ENCODE results near the gene DLG2.

The DLG2 gene

GRCh38 chr11:84981301-84981700 lies 645.8 kb downstream of the DLG2 start:
- no peak for DNase-seq (ENCODE audit: low read depth)
- TF ChIP-seq CTCF (IDR thresholded peaks at IDR 0.05; ENCODE audit: control insufficient read depth, extremely low read depth, insufficient read depth) = no peak
- no peak overlapping the region for H3K4me3 ChIP-seq (ENCODE audit: low read depth, low read length)

GRCh38 chr11:84969103-84969502 lies 658.0 kb downstream of the DLG2 start:
- H3K4me3 ChIP-seq (ENCODE audit: low read depth, low read length) = no peak overlapping the region
- no peak for TF ChIP-seq CTCF (IDR thresholded peaks at IDR 0.05; ENCODE audit: control insufficient read depth, extremely low read depth, insufficient read depth)
- no peak for DNase-seq (ENCODE audit: low read depth)

GRCh38 chr11:84965484-84965883 lies 661.7 kb downstream of the DLG2 start:
- no peak overlapping the region for H3K4me3 ChIP-seq (ENCODE audit: low read depth, low read length)
- DNase-seq (ENCODE audit: low read depth) = no peak
- TF ChIP-seq CTCF (IDR thresholded peaks at IDR 0.05; ENCODE audit: control insufficient read depth, extremely low read depth, insufficient read depth) = no peak

GRCh38 chr11:84963240-84963639 lies 663.9 kb downstream of the DLG2 start:
- no peak for TF ChIP-seq CTCF (IDR thresholded peaks at IDR 0.05; ENCODE audit: control insufficient read depth, extremely low read depth, insufficient read depth)
- no peak for DNase-seq (ENCODE audit: low read depth)
- no peak overlapping the region for H3K4me3 ChIP-seq (ENCODE audit: low read depth, low read length)

- DNase-seq (ENCODE audit: low read depth) = no peak
- no peak for TF ChIP-seq CTCF (IDR thresholded peaks at IDR 0.05; ENCODE audit: control insufficient read depth, extremely low read depth, insufficient read depth)
- no peak overlapping the region for H3K4me3 ChIP-seq (ENCODE audit: low read depth, low read length)
Observed at GRCh38 chr11:84962018-84962417, 665.1 kb downstream of the DLG2 start.

GRCh38 chr11:84958295-84958694 lies 668.8 kb downstream of the DLG2 start:
- no peak overlapping the region for H3K4me3 ChIP-seq (ENCODE audit: low read depth, low read length)
- DNase-seq (ENCODE audit: low read depth) = peak; percentile 95
- no peak for TF ChIP-seq CTCF (IDR thresholded peaks at IDR 0.05; ENCODE audit: control insufficient read depth, extremely low read depth, insufficient read depth)

GRCh38 chr11:84950569-84951270 lies 676.4 kb downstream of the DLG2 start:
- no peak overlapping the region for H3K4me3 ChIP-seq (ENCODE audit: low read depth, low read length)
- TF ChIP-seq CTCF (IDR thresholded peaks at IDR 0.05; ENCODE audit: control insufficient read depth, extremely low read depth, insufficient read depth) = no peak
- no peak for DNase-seq (ENCODE audit: low read depth)
